Heart left ventricle (tissue), 16 donors: ENCODE data around the gene PTP4A1. TPM values are rescaled to one million over a fixed set of nuclear protein-coding genes. Genes with fewer than 3 reads are reported as not detected.
A peak's percentile ranks its signal among the peaks of the same experiment; 100 is the strongest.

Experiments used
- ATAC-seq, 4 donors: fragments of 200-7000 bp; cut with Tn5 transposase; one replicate each; pipeline ENCODE4 v1.9.1; 2020 to 2022; ENCODE audit warnings: moderate library complexity in 4 of 4, mild to moderate bottlenecking in 3 of 4, moderate number of reproducible peaks in 1 of 4
- DNase-seq, 5 donors: peaks; one replicate each; pipeline ENCODE4 v3.0.0-alpha.2; 2020
- H3K27ac ChIP-seq, 12 donors: fragments of 200-600 bp; sonication (generic) in 4 of 12; one replicate each; pipeline versions ENCODE4 v1.5.0 to v1.8.0; 2016 to 2022; ENCODE audit warnings: mild to moderate bottlenecking in 2 of 12
- H3K27me3 ChIP-seq, 9 donors: fragments of 200-600 bp; sonication (generic) in 2 of 9; one replicate each; pipeline versions ENCODE4 v1.5.1 to v1.8.0; 2016 to 2022; ENCODE audit warnings: mild to moderate bottlenecking in 3 of 9
- H3K36me3 ChIP-seq, 9 donors: fragments of 200-600 bp; sonication (generic) in 2 of 9; one replicate each; pipeline versions ENCODE4 v1.5.0 to v1.8.0; 2018 to 2022; ENCODE audit warnings: mild to moderate bottlenecking in 2 of 9
- H3K4me1 ChIP-seq, 12 donors: fragments of 200-600 bp; sonication (generic) in 4 of 12; one replicate each; pipeline versions ENCODE4 v1.5.0 to v1.8.0; 2016 to 2022; ENCODE audit warnings: mild to moderate bottlenecking in 3 of 12
- H3K4me3 ChIP-seq, 12 donors: fragments of 200-600 bp; sonication (generic) in 4 of 12; one replicate each; pipeline versions ENCODE4 v1.5.0 to v1.8.0; 2017 to 2022; ENCODE audit warnings: mild to moderate bottlenecking in 9 of 12, moderate library complexity in 4 of 12
- H3K9me3 ChIP-seq, 12 donors: fragments of 200-600 bp; sonication (generic) in 4 of 12; one replicate each; pipeline versions ENCODE4 v1.5.0 to v1.8.0; 2016 to 2022; ENCODE audit warnings: mild to moderate bottlenecking in 1 of 12
- POLR2A ChIP-seq, 2 donors: fragments of 450-650 bp; IDR thresholded peaks; one replicate each; pipeline ENCODE4 v1.6.1; 2017; ENCODE audit warnings: antibody characterized with exemption in 2 of 2, mild to moderate bottlenecking in 2 of 2, moderate library complexity in 2 of 2
- WGBS, 4 donors: extraction: QIAGEN DNeasy Blood & Tissue Kit in 2 of 4; methylation state at CpG; one replicate each; pipeline versions ENCODE4 v1.1.5 to v1.1.7; 2013 to 2018; 5-methylcytosine and 5-hydroxymethylcytosine counted together
- intact Hi-C, 10 donors: fragments of 100-400 bp; cut with DNase I; formaldehyde crosslinking; loops; one replicate each; pipeline versions ENCODE4 v1.11.1 to v1.14.2; 2022
- polyA plus RNA-seq, 2 donors: library from polyadenylated mRNA; stranded (reverse); fragments of 200-250 nt; gene quantifications; one replicate each; pipeline ENCODE4 v1.2.3, GENCODE V29; 2013
- total RNA-seq, 9 donors: library from RNA; depleted of rRNA in 2 of 9; stranded (reverse); fragments of >200 nt in 2 of 9; fragmentation: NEBNext Ultra II Directional in 3 of 9; extraction: Animal tissue kit (Norgen Biotek cat#: 25700) in 3 of 9; gene quantifications; one replicate each; pipeline versions ENCODE4 v1.1.0 to v1.2.4, GENCODE V29; 2016 to 2023
- TF ChIP-seq, protein P1 (sequence below), 12 donors: fragments of 200-600 bp; sonication (generic) in 4 of 12; IDR thresholded peaks; one replicate each; pipeline versions ENCODE4 v1.5.0 to v1.8.0; 2018 to 2022; ENCODE audit warnings: antibody characterized with exemption in 12 of 12, mild to moderate bottlenecking in 5 of 12
- donor health status: ischemic (EF 13 %, LVEDD 7.1; RV severe dilation, severe dysfunction).
- donor health status: healthy with polysubstance abuse.
- donor health status: DM: no; HTN: yes; CAD: no.
- donor health status: DM: no; HTN: no; CAD: no.
- donor health status: ischemic (EF 25% LVEDD 6.9; RV normal size, moderate dysfunction).
- donor health status: ischemic (EF 25% LVEDD 5.7; RV mildly dilated, moderate dysfunction).
- donor health status: healthy.
- donor health status: DM: yes; HTN: yes; CAD: no.
- donor health status: ischemic (EF 35%, LVEDD 5.7; RV mildly dilated, moderate dysfunction).
- donor health status: nonischemic (EF 11% LVEDD 7.7; RV severe dilation, severe dysfunction).
- donor health status: DM: yes; HTN: yes; CAD: no.
- donor health status: PGD.
- donor health status: ischemic (EF 29% LVEDD 5.4; RV normal size, mild dysfunction).
- donor health status: nonischemic (EF 23%, LVEDD 6.1; RV moderate dilation, normal function).

The PTP4A1 gene
- total and polyA plus RNA-seq, 11 donors = 6.3 to 73.5 (median 40.6) TPM

GRCh38 chr6:63600136-63600535 lies 27.9 kb downstream of the PTP4A1 start:
- 62 to 79% (median 73%) methylated on average over 6 of the region's 6 CpGs for WGBS, 4 donors
- DNase-seq (no peak), ATAC-seq (no peak)
- Histone ChIP-seq H3K4me1 (peaks cover 0 to 9% (median 0%) of the 10 kb centered on the region in 12 donors), H3K36me3 (no peaks in the 10 kb centered on the region), H3K27ac (peak overlapping the region in 1 of 12 donors; percentile 1), H3K4me3 (no peak overlapping the region), H3K27me3 (no peaks in the 10 kb centered on the region), H3K9me3 (no peaks in the 10 kb centered on the region)
- intact Hi-C loops = loop anchor here in 1 of 10 donors (10.0 kb wide), 1 partner anchor 245 kb away; no protein-coding TSS in a partner anchor
- TF ChIP-seq, protein P1, sequence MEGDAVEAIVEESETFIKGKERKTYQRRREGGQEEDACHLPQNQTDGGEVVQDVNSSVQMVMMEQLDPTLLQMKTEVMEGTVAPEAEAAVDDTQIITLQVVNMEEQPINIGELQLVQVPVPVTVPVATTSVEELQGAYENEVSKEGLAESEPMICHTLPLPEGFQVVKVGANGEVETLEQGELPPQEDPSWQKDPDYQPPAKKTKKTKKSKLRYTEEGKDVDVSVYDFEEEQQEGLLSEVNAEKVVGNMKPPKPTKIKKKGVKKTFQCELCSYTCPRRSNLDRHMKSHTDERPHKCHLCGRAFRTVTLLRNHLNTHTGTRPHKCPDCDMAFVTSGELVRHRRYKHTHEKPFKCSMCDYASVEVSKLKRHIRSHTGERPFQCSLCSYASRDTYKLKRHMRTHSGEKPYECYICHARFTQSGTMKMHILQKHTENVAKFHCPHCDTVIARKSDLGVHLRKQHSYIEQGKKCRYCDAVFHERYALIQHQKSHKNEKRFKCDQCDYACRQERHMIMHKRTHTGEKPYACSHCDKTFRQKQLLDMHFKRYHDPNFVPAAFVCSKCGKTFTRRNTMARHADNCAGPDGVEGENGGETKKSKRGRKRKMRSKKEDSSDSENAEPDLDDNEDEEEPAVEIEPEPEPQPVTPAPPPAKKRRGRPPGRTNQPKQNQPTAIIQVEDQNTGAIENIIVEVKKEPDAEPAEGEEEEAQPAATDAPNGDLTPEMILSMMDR (IDR thresholded peaks at IDR 0.05) = no peak
- TF ChIP-seq POLR2A (IDR thresholded peaks at IDR 0.05) = no peak

GRCh38 chr6:63609231-63609630 lies 37.0 kb downstream of the PTP4A1 start:
- intact Hi-C loops = loop anchor here in 1 of 10 donors (10.0 kb wide), 1 partner anchor 254 kb away; no protein-coding TSS in a partner anchor
- no peak overlapping the region for H3K4me3 ChIP-seq
- no peaks in the 10 kb centered on the region for H3K36me3 ChIP-seq
- H3K27ac ChIP-seq = no peak overlapping the region
- no peak for ATAC-seq
- DNase-seq = no peak
- TF ChIP-seq, protein P1 (IDR thresholded peaks at IDR 0.05) = no peak
- TF ChIP-seq POLR2A (IDR thresholded peaks at IDR 0.05) = no peak
- no peaks in the 10 kb centered on the region for H3K9me3 ChIP-seq
- H3K27me3 ChIP-seq = no peaks in the 10 kb centered on the region
- 90 to 93% (median 91%) methylated on average over 1 of the region's 1 CpG for WGBS, 4 donors
- no peaks in the 10 kb centered on the region for H3K4me1 ChIP-seq

DNA sequence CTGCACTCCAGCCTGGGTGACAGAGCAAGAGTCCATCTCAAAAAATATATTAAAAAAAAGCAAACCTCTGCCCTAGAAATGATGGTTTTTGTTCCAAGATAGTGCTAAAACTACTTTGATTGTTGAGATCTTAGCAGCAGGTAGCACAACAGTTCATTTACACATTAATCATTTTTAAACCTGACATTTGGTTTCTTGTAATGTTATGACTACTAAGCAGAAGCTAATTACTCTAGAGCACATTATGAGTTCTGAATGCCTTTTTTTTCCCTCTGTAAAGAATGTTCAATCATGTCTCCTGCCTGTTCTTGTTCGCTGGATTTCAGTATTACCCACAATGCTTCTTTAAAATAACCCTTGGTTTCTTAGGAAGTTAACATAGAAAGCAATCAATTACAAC lies 38.7 kb downstream of the PTP4A1 start:
- no peak for ATAC-seq
- no peaks in the 10 kb centered on the region for H3K36me3 ChIP-seq

DNA sequence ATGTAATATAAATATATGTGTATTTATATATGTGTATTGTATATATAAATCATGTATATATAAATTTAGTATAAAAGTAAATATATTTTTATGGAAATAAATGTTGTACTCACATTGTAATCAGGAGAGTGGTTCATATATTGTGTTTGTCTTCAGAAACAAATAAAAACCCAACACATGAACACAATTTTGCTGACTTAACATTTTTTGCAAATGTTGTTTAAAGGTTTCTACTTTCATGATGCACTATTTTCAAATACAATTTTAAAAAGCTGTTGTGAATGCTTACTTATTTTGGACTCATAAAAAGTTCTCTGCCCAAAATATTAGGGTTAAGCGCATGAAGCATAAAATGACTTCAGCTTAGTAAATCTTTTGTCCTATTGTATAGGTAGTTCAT lies 39.3 kb downstream of the PTP4A1 start:
- no peak overlapping the region for H3K27ac ChIP-seq
- no peak for TF ChIP-seq POLR2A (IDR thresholded peaks at IDR 0.05)
- TF ChIP-seq, protein P1 (IDR thresholded peaks at IDR 0.05) = no peak
- WGBS, 4 donors = 96 to 100% (median 98%) methylated on average over 1 of the region's 1 CpG
- H3K36me3 ChIP-seq = no peaks in the 10 kb centered on the region
- H3K4me3 ChIP-seq = no peak overlapping the region
- H3K9me3 ChIP-seq = no peaks in the 10 kb centered on the region
- ATAC-seq = no peak
- H3K27me3 ChIP-seq = no peaks in the 10 kb centered on the region
- no peaks in the 10 kb centered on the region for H3K4me1 ChIP-seq
- no peak for DNase-seq
- intact Hi-C loops = no loop called here

More for the DNA sequence above, 38.7 kb downstream of the PTP4A1 start:
- DNase-seq = no peak
- Histone ChIP-seq H3K27me3 (no peaks in the 10 kb centered on the region), H3K9me3 (no peaks in the 10 kb centered on the region), H3K4me1 (no peaks in the 10 kb centered on the region), H3K4me3 (no peak overlapping the region), H3K27ac (no peak overlapping the region)
- WGBS, 4 donors = 49 to 74% (median 69%) methylated on average over 1 of the region's 1 CpG
- TF ChIP-seq, protein P1 (IDR thresholded peaks at IDR 0.05) = no peak
- intact Hi-C loops = no loop called here
